ENCODE results near the gene FFAR4.

FFAR4 gene

DNA sequence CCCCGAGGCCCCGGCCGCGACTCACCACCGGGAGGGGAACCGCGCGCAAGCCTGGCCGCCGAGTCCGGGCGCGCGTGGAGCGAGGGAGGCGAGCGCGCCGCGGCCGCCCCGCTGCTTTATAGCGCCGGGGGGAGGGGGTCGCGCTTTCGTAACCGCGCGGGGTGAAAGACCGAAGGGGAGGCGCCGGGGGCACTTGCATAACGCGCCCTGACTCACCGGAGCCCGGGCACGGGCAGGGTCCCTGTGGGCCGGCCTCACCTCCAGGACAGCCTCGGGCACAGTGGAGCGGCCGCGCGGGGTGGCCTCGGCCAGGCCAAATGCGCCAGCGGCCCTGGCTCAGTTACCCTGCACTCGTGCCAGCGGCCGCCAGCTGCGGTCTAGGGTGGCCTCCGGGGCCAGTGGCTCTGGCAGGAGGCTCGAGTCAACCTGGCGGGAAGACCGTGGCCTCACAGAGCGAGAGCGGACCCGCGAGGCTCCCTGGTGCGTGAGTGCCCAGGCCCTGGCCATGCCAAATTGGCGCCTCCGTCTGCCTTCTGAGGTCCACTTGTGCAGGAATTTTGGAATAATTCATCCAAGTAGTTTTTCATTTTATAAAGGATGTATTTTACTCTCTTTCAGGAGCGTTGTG lies 34.8 kb downstream of the FFAR4 start, which contains the start of gene RBP4:
Gene RBP4, minus strand, starts transcription at position 90 of the 628 bp plus-strand sequence. CDS start 207 bp downstream, outside the sequence.
- DNase-seq: no peak

GRCh38 chr10:93601774-93602162 lies 35.3 kb downstream of the FFAR4 start:
- no peak for DNase-seq

GRCh38 chr10:93603023-93603422 lies 36.6 kb downstream of the FFAR4 start:
- no peak for DNase-seq

DNA sequence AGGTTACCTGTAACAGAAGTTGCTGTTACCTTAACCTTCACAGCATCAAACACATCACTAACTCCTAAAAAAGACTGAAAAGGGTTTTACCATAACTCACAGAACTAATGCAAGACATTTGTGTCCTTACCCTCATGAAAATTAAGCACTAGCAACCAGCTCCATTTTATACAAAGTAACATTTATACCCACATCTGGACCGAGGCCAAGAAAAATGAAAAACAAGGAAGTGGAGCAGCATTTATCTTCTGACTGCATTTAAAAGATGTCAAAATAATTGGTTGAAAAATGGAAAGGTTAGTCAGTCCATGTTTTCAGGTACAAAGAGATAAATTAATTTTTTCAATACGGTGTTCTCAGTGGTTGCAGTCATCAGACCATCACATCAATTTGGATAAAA lies 37.7 kb downstream of the FFAR4 start:
- no peak for DNase-seq

DNA sequence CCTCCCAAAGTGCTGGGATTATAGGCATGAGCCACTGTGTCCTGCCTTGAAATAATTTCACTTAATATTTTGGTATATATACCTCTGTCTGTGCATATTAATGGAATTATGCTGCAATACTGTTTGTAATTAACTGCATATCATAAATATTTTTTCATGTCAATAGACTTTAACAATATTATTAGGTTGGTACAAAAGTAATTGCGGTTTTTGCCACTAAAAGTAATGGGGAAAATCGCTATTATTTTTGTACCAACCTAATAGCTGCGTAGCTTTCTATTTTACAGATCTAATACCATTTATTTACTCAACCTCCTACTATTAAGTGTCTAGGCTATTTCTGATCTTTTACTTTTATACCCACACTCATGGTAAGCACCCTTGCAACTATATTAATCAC lies 42.0 kb downstream of the FFAR4 start:
- no peak for DNase-seq

DNA sequence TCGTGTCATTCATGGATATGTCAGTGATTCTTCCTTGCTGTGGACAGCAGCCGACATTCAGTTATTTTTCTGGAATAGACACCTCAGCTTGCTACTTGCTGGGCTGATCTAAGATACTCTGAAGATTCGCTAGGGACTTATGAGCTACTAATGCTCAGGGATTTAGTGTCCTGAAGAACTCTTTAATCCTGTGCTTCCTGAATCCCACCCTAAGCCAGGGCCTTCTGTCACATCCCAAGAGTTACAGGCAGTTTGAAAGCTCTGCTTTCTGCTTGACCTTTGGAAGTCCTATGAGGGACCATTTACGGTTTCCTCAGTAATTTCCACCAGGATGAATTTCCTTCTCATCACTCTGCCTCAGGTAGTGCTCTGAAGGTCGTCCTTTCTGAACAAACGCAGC lies 45.8 kb downstream of the FFAR4 start, which contains the start of gene PDE6C:
Gene PDE6C, plus strand, starts transcription at position 227 of the 400 bp plus-strand sequence. CDS start 189 bp downstream, outside the sequence.
- DNase-seq: no peak

GRCh38 chr10:93613126-93613525 lies 46.7 kb downstream of the FFAR4 start:
- no peak for DNase-seq

- DNase-seq: no peak
Observed at GRCh38 chr10:93614101-93614825, 47.8 kb downstream of the FFAR4 start.

DNA sequence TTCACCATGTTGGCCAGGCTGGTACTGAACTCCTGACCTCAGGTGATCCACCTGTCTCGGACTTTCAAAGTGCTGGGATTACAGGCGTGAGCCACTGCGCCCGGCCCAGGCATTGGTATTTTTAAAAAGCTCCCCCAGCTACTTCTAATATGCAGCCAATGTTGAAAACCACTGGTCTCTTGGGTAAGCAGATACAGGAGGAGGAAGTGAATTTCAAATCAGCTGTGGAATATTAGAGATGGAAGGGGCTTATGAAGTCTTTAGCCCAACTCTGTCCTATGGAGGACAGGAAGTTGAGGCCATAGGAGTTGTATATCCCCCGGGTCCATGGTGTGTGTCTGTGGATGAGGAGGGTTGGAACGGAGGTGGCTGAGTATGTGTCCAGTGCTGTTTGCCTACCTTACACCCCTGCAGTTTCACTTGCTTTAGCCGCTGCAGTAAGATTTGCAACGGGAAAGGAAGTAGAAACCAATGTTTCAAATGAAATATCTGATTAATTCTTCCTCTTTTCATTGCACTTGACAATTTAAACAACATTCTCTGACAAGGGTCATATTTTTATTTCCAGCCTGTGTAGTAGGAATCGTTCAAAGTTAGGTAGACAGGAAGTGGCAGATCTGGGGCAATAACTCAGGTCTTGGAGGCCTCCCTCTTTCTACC lies 49.2 kb downstream of the FFAR4 start:
- no peak for DNase-seq

- DNase-seq: no peak
Observed at GRCh38 chr10:93620925-93621324, 54.5 kb downstream of the FFAR4 start.

DNA sequence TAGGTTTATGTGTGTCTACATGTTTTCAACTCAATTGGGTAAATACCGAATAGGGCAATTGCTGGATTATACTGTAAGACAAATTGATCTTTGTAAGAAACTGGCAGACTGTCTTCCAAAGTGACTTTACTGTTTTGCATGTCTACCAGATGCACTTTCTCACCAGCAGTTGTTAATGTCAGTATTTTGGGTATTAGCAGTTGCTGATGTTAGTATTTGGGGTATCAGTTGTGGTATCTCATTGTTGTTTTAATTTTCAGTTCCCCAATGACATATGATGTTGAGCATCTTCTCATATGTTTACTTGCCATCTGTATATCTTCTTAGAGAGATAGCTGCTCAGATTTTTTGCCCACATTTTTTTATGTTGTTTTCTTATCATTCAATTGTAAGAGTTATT lies 56.5 kb downstream of the FFAR4 start:
- no peak for DNase-seq

GRCh38 chr10:93628858-93629257 lies 62.4 kb downstream of the FFAR4 start:
- no peak for DNase-seq

GRCh38 chr10:93629647-93630305 lies 63.3 kb downstream of the FFAR4 start:
- DNase-seq: no peak

- DNase-seq: no peak
Observed at GRCh38 chr10:93630625-93631557, 64.4 kb downstream of the FFAR4 start.
